Measurements from ENCODE around the gene NECTIN1.

Gene NECTIN1

DNA sequence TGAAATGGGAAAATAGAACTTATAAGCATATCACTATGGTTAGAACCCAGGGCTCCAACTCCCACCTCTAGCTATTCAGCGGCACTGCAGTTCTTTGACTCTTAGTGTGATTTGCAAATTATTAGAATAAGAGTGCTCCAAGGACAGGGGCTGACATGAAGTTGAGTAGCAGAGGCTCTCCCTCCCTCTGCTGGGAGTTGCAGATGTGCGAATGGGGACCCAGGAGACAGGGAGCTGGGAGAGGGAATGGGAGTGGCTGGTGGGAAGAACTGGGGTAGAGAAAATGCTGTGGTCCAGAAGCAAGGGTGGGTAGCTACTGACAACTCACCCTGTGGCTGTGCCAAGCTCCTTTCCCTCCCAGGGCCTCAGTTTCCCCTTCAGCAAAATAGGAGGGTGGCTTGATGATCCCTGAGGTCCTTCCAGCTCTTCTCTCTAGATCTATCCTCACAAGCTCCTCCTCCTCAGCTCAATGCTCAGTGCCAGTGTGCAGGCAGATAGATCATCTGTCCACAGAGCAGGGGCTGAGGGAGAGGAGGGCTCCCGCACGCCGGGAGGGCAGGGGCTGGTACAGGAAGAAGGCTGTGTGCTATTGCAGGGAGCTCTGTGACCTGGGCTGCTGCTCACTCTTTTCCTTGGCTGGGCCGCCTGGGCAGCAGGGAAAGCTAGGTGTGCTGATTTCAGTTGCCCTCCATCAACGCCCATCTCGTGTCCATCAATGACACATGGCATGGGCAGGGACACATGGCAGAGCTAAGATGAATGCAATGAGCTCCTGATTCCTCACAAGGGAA, 99.0 kb downstream of the NECTIN1 start:
- H3K4me3 ChIP-seq (ENCODE audit: low read depth, low read length): no peak overlapping the region
- no peaks in the 10 kb centered on the region for H3K27me3 ChIP-seq (ENCODE audit: insufficient read depth, low read length)
- no peaks in the 10 kb centered on the region for H3K4me1 ChIP-seq (ENCODE audit: control insufficient read depth in 1 of 2, insufficient read depth in 2 of 2, low read length in 2 of 2)
- H3K18ac ChIP-seq (ENCODE audit: low read length): no peak overlapping the region
- H3K4ac ChIP-seq (ENCODE audit: low read depth, low read length): no peak overlapping the region
- no peaks in the 10 kb centered on the region for H3K36me3 ChIP-seq (ENCODE audit: control insufficient read depth in 1 of 2, insufficient read depth in 2 of 2, low read length in 2 of 2)
- H3K14ac ChIP-seq (ENCODE audit: low read length): no peak overlapping the region
- no peak overlapping the region for H2AK5ac ChIP-seq (ENCODE audit: low read length)
- no peak overlapping the region for H2BK120ac ChIP-seq (ENCODE audit: insufficient read depth, low read length, poor library complexity)
- H3K9me3 ChIP-seq (ENCODE audit: insufficient read depth, low read depth, low read length): peaks cover under 1% of the 10 kb centered on the region
- WGBS (ENCODE audit: extremely low coverage, insufficient coverage, insufficient read length): no CpG with 5 or more reads among the region's 8 CpGs
- no peak for DNase-seq
- no peak overlapping the region for H3K4me2 ChIP-seq (ENCODE audit: low read length)
- H4K91ac ChIP-seq (ENCODE audit: low read depth, low read length): no peak overlapping the region
- no peaks in the 10 kb centered on the region for H3K79me2 ChIP-seq (ENCODE audit: control insufficient read depth, insufficient read depth, low read length, poor library complexity)
- no peak overlapping the region for H2BK5ac ChIP-seq (ENCODE audit: low read depth, low read length, poor library complexity)
- H2AFZ ChIP-seq (ENCODE audit: insufficient read depth, low read length, poor library complexity): no peak overlapping the region
- no peak overlapping the region for H3K27ac ChIP-seq (ENCODE audit: low read depth, low read length)
- no peak overlapping the region for H4K8ac ChIP-seq (ENCODE audit: low read depth, low read length)
- no peak overlapping the region for H2BK12ac ChIP-seq (ENCODE audit: low read length)
- H4K12ac ChIP-seq (ENCODE audit: low read depth, low read length): no peak overlapping the region
- no peak overlapping the region for H3K23ac ChIP-seq (ENCODE audit: low read length)
- H3K79me1 ChIP-seq (ENCODE audit: low read length): no peaks in the 10 kb centered on the region
- H3K9ac ChIP-seq (ENCODE audit: low read length): no peak overlapping the region

DNA sequence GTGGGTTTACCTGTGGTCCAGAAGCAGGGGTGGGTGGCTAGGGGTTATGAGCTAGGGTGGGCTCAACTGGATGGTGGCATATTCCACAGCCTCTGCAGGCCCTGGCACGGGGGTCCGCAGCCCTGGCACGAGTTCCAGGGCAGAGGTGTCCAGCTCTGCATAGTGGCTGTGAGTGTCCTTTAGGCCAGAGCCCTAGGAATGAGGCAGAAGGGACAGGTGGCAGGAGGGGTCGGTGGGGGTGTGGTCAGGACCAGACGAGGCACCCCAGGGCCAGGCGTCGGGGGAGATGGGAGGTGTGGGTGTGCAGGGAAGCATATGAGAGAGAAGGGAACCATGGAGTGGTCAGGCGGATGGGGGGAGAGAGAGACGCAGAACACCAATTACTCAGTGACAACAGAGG, 99.9 kb downstream of the NECTIN1 start:
- Histone ChIP-seq H2AFZ (ENCODE audit: insufficient read depth, low read length, poor library complexity) (no peak overlapping the region), H3K4me1 (ENCODE audit: control insufficient read depth in 1 of 2, insufficient read depth in 2 of 2, low read length in 2 of 2) (no peaks in the 10 kb centered on the region), H3K9me3 (ENCODE audit: insufficient read depth, low read depth, low read length) (no peaks in the 10 kb centered on the region), H3K27ac (ENCODE audit: low read depth, low read length) (no peak overlapping the region), H3K9ac (ENCODE audit: low read length) (no peak overlapping the region), H3K27me3 (ENCODE audit: insufficient read depth, low read length) (no peaks in the 10 kb centered on the region), H3K36me3 (ENCODE audit: control insufficient read depth in 1 of 2, insufficient read depth in 2 of 2, low read length in 2 of 2) (no peaks in the 10 kb centered on the region), H3K18ac (ENCODE audit: low read length) (no peak overlapping the region), H2AK5ac (ENCODE audit: low read length) (no peak overlapping the region), H3K4me2 (ENCODE audit: low read length) (no peak overlapping the region), H4K8ac (ENCODE audit: low read depth, low read length) (no peak overlapping the region), H2BK12ac (ENCODE audit: low read length) (no peak overlapping the region), H3K79me2 (ENCODE audit: control insufficient read depth, insufficient read depth, low read length, poor library complexity) (no peaks in the 10 kb centered on the region), H3K79me1 (ENCODE audit: low read length) (no peaks in the 10 kb centered on the region), H2BK5ac (ENCODE audit: low read depth, low read length, poor library complexity) (no peak overlapping the region), H4K12ac (ENCODE audit: low read depth, low read length) (no peak overlapping the region), H4K91ac (ENCODE audit: low read depth, low read length) (no peak overlapping the region), H3K14ac (ENCODE audit: low read length) (no peak overlapping the region), H3K23ac (ENCODE audit: low read length) (no peak overlapping the region), H3K4me3 (ENCODE audit: low read depth, low read length) (no peak overlapping the region), H3K4ac (ENCODE audit: low read depth, low read length) (no peak overlapping the region), H2BK120ac (ENCODE audit: insufficient read depth, low read length, poor library complexity) (no peak overlapping the region)
- no peak for DNase-seq
- no CpG with 5 or more reads among the region's 9 CpGs for WGBS (ENCODE audit: extremely low coverage, insufficient coverage, insufficient read length)

DNA sequence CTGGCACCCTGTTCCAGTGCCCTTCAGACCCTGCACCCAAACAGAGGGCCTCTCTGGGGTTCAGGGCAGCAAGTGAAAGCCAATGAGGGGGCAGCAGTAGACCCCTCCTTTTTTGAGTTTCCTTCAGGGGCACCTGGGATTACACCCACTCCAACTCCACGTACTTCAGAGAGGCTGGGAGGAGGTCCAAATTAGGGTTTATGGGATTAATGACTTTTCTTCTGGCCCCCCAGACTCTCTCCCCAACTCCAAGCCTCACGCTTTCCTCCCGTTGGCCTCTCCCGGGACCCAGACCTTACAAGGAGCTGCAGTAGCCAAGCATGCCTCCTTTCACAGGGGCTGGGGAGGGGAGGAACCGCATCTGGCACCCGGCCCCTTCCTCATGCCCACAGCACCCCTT, 101.7 kb downstream of the NECTIN1 start:
- no peak overlapping the region for H3K27ac ChIP-seq (ENCODE audit: low read depth, low read length)
- WGBS (ENCODE audit: extremely low coverage, insufficient coverage, insufficient read length): no CpG with 5 or more reads among the region's 6 CpGs

DNA sequence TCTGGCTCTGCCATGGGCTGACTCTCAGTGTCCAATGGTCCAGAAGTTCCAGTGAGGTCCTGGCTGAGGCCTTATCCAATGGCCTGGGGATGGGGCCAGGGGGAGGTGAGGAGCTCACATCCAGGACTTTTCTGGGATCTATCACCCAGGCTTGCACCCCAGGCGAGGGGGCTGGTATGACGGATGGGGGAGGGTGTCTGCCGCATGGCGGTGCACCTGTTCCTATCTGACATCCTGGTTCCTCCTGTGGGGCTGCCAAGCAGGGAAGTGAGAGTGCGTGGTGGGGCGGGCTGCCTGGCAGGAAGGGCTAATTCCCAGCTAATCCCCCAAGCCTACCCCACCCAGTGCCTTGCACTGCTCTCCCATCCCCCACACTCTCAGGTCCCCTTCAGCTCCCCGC, 102.1 kb downstream of the NECTIN1 start:
- no peak overlapping the region for H2AK5ac ChIP-seq (ENCODE audit: low read length)
- no peak overlapping the region for H3K23ac ChIP-seq (ENCODE audit: low read length)
- no peak overlapping the region for H4K91ac ChIP-seq (ENCODE audit: low read depth, low read length)
- no peaks in the 10 kb centered on the region for H3K4me1 ChIP-seq (ENCODE audit: control insufficient read depth in 1 of 2, insufficient read depth in 2 of 2, low read length in 2 of 2)
- H3K14ac ChIP-seq (ENCODE audit: low read length): no peak overlapping the region
- no peak overlapping the region for H2BK120ac ChIP-seq (ENCODE audit: insufficient read depth, low read length, poor library complexity)
- no peak overlapping the region for H3K9ac ChIP-seq (ENCODE audit: low read length)
- no CpG with 5 or more reads among the region's 7 CpGs for WGBS (ENCODE audit: extremely low coverage, insufficient coverage, insufficient read length)
- H3K9me3 ChIP-seq (ENCODE audit: insufficient read depth, low read depth, low read length): no peaks in the 10 kb centered on the region
- H2AFZ ChIP-seq (ENCODE audit: insufficient read depth, low read length, poor library complexity): no peak overlapping the region
- no peak overlapping the region for H2BK5ac ChIP-seq (ENCODE audit: low read depth, low read length, poor library complexity)
- no peak for DNase-seq
- H4K8ac ChIP-seq (ENCODE audit: low read depth, low read length): no peak overlapping the region
- no peak overlapping the region for H3K4me2 ChIP-seq (ENCODE audit: low read length)
- no peak overlapping the region for H3K4ac ChIP-seq (ENCODE audit: low read depth, low read length)
- H3K27ac ChIP-seq (ENCODE audit: low read depth, low read length): no peak overlapping the region
- no peaks in the 10 kb centered on the region for H3K27me3 ChIP-seq (ENCODE audit: insufficient read depth, low read length)
- no peaks in the 10 kb centered on the region for H3K79me2 ChIP-seq (ENCODE audit: control insufficient read depth, insufficient read depth, low read length, poor library complexity)
- H3K36me3 ChIP-seq (ENCODE audit: control insufficient read depth in 1 of 2, insufficient read depth in 2 of 2, low read length in 2 of 2): no peaks in the 10 kb centered on the region
- no peaks in the 10 kb centered on the region for H3K79me1 ChIP-seq (ENCODE audit: low read length)
- H3K4me3 ChIP-seq (ENCODE audit: low read depth, low read length): no peak overlapping the region
- no peak overlapping the region for H4K12ac ChIP-seq (ENCODE audit: low read depth, low read length)
- no peak overlapping the region for H2BK12ac ChIP-seq (ENCODE audit: low read length)
- H3K18ac ChIP-seq (ENCODE audit: low read length): no peak overlapping the region

More for the DNA sequence above, 101.7 kb downstream of the NECTIN1 start:
- Histone ChIP-seq H4K8ac (ENCODE audit: low read depth, low read length) (no peak overlapping the region), H3K36me3 (ENCODE audit: control insufficient read depth in 1 of 2, insufficient read depth in 2 of 2, low read length in 2 of 2) (no peaks in the 10 kb centered on the region), H3K23ac (ENCODE audit: low read length) (no peak overlapping the region), H3K27me3 (ENCODE audit: insufficient read depth, low read length) (no peaks in the 10 kb centered on the region), H2AFZ (ENCODE audit: insufficient read depth, low read length, poor library complexity) (no peak overlapping the region), H3K4me3 (ENCODE audit: low read depth, low read length) (peak overlapping the region; percentile 8), H3K79me1 (ENCODE audit: low read length) (no peaks in the 10 kb centered on the region), H4K91ac (ENCODE audit: low read depth, low read length) (no peak overlapping the region), H3K9me3 (ENCODE audit: insufficient read depth, low read depth, low read length) (no peaks in the 10 kb centered on the region), H3K4me2 (ENCODE audit: low read length) (no peak overlapping the region), H3K9ac (ENCODE audit: low read length) (no peak overlapping the region), H2AK5ac (ENCODE audit: low read length) (no peak overlapping the region), H2BK5ac (ENCODE audit: low read depth, low read length, poor library complexity) (no peak overlapping the region), H3K4ac (ENCODE audit: low read depth, low read length) (no peak overlapping the region), H3K79me2 (ENCODE audit: control insufficient read depth, insufficient read depth, low read length, poor library complexity) (no peaks in the 10 kb centered on the region), H4K12ac (ENCODE audit: low read depth, low read length) (no peak overlapping the region), H2BK120ac (ENCODE audit: insufficient read depth, low read length, poor library complexity) (no peak overlapping the region), H3K4me1 (ENCODE audit: control insufficient read depth in 1 of 2, insufficient read depth in 2 of 2, low read length in 2 of 2) (no peaks in the 10 kb centered on the region), H3K18ac (ENCODE audit: low read length) (no peak overlapping the region), H2BK12ac (ENCODE audit: low read length) (no peak overlapping the region), H3K14ac (ENCODE audit: low read length) (no peak overlapping the region)
- DNase-seq: no peak

Data from trophoblast cell (in vitro differentiated cells and primary cell).